Measurements from ENCODE around the gene EYS.

GRCh38 chr6:63742060-63742459, 1965.0 kb downstream of the EYS start:
- no peak for TF ChIP-seq POLR2AphosphoS5 (IDR thresholded peaks at IDR 0.05)
- no peak for TF ChIP-seq CTCF (IDR thresholded peaks at IDR 0.05)

Measured in gastroesophageal sphincter (tissue), 3 donors.